GM04504 (cell line): ENCODE data around the gene RPL19.
"Not testable (repeated sequence)": the region's sequence is repeated elsewhere in the genome, so short reads cannot be mapped to it uniquely, and the experiment has no call there.

Source experiments
- DNase-seq: peaks from one replicate; pipeline ENCODE4 v3.0.0-alpha.2; 2012; ENCODE audit warnings: low read depth

The RPL19 gene

GRCh38 chr17:39244600-39245570 is 44.8 kb downstream of the RPL19 start:
- peak; percentile 44 for DNase-seq

- DNase-seq, result no peak
These were observed 46.2 kb downstream of the RPL19 start for GRCh38 chr17:39246274-39246673.

- not testable (repeated sequence) for DNase-seq
These were observed 50.0 kb downstream of the RPL19 start for GRCh38 chr17:39250076-39250475.

- DNase-seq, result no peak
These were observed 51.9 kb downstream of the RPL19 start for GRCh38 chr17:39251997-39252396.

GRCh38 chr17:39252788-39253460 is 52.8 kb downstream of the RPL19 start:
- no peak for DNase-seq
